ENCODE measurements around the gene KLHL21.

DNA sequence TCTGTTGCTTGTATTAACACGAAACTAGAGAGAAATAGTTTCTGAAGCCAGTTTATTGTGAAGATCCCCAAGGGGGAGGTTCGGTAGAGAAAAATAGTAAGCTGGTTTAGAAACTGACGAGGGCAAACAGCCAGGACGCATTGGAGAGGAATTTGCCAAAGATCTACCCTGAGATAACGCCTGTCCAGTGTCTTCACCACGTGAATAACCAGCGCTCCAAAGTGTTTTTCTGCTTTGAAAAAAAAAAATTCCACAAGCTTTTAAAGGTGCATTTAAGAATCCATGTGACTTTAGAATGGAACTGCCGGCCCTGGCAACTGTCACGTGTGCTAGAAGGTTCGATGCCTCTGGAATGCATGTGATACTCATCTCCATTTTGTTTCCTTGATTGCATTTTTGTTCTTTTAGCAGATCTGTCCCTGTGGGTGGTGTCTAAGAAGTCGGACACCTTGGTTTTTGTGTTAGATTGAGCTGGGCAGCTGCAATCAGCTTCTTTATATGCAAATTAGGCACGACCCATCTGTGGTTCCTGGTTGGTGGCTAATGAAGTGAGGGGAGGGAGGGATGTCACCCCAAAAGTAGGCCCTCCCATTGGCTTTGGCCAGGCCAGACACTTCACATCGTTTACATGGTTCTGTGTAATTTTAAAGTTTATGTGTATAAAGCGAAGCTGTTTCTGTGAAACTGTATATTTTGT lies 20.7 kb upstream of the KLHL21 start:
- TF ChIP-seq POLR2AphosphoS5 (IDR thresholded peaks at IDR 0.05; ENCODE audit: borderline replicate concordance, low read depth, low read length) (no peak), EZH2 (IDR thresholded peaks at IDR 0.05) (no peak)
